DOHH2 (cell line): Measurements from ENCODE around the gene AKR1B1.

Source experiments
- EZH2phosphoT487 ChIP-seq: fragments of 200-600 bp; sonication (generic); IDR thresholded peaks from 2 replicates; pipeline ENCODE4 v1.6.1; 2017; ENCODE audit warnings: borderline replicate concordance, mild to moderate bottlenecking, antibody characterized with exemption, low read length, moderate library complexity, mixed read lengths
- TF ChIP-seq, protein P1 (sequence below): fragments of 200-600 bp; sonication (generic); IDR thresholded peaks from one replicate; pipeline ENCODE4 v1.5.1; 2014; ENCODE audit warnings: antibody characterized with exemption, mild to moderate bottlenecking, low read depth, low read length; ENCODE audit not compliant: poor library complexity, severe bottlenecking

- TF ChIP-seq, protein P1, sequence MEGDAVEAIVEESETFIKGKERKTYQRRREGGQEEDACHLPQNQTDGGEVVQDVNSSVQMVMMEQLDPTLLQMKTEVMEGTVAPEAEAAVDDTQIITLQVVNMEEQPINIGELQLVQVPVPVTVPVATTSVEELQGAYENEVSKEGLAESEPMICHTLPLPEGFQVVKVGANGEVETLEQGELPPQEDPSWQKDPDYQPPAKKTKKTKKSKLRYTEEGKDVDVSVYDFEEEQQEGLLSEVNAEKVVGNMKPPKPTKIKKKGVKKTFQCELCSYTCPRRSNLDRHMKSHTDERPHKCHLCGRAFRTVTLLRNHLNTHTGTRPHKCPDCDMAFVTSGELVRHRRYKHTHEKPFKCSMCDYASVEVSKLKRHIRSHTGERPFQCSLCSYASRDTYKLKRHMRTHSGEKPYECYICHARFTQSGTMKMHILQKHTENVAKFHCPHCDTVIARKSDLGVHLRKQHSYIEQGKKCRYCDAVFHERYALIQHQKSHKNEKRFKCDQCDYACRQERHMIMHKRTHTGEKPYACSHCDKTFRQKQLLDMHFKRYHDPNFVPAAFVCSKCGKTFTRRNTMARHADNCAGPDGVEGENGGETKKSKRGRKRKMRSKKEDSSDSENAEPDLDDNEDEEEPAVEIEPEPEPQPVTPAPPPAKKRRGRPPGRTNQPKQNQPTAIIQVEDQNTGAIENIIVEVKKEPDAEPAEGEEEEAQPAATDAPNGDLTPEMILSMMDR: no peak
- no peak for TF ChIP-seq EZH2phosphoT487
Observed at GRCh38 chr7:134474828-134475227, 15.9 kb upstream of the AKR1B1 start.
